Transverse colon (tissue), 4 donors: Measurements from ENCODE around the gene DENND1B. TPM values are rescaled to one million over a fixed set of nuclear protein-coding genes. Genes with fewer than 3 reads are reported as not detected.
"Not testable (repeated sequence)": the region's sequence is repeated elsewhere in the genome, so short reads cannot be mapped to it uniquely, and the experiment has no call there.

Experiments used
- DNase-seq: peaks from one replicate; pipeline ENCODE4 v3.0.0-alpha.2; 2019
- H3K27ac ChIP-seq, 4 donors: fragments of 200-600 bp; sonication (generic); 2 replicates each; pipeline ENCODE4 v1.5.1; 2016 to 2018; ENCODE audit warnings: inconsistent platforms in 4 of 4
- H3K27me3 ChIP-seq: fragments of 200-600 bp; sonication (generic); 2 replicates; pipeline ENCODE4 v1.5.1; 2017; ENCODE audit warnings: inconsistent platforms
- H3K36me3 ChIP-seq, 4 donors: fragments of 200-600 bp; sonication (generic); 2 replicates each; pipeline ENCODE4 v1.5.1; 2017 to 2019; ENCODE audit warnings: inconsistent platforms in 4 of 4
- H3K4me1 ChIP-seq, 4 donors: fragments of 200-600 bp; sonication (generic); 2 replicates each; pipeline ENCODE4 v1.5.1; 2017 to 2020; ENCODE audit warnings: inconsistent platforms in 4 of 4
- H3K4me3 ChIP-seq, 4 donors: fragments of 200-600 bp; sonication (generic); 1 replicate in 1 of 4; 2 replicates in 3 of 4; pipeline versions ENCODE4 v1.5.1 to v1.6.1; 2017 to 2019; ENCODE audit warnings: inconsistent platforms in 4 of 4
- H3K9me3 ChIP-seq, 2 donors: fragments of 200-600 bp; sonication (generic); 2 replicates each; pipeline ENCODE4 v1.5.1; 2017 to 2019; ENCODE audit warnings: inconsistent platforms in 2 of 2
- CTCF ChIP-seq, 5 experiments: fragments of 200-600 bp in 3 of 5; fragments of 450-650 bp in 2 of 5; sonication (generic) in 3 of 5; IDR thresholded peaks; 1 replicate in 2 of 5; 2 replicates in 3 of 5; pipeline ENCODE4 v1.5.1; 2016 to 2017; ENCODE audit warnings: antibody characterized with exemption in 5 of 5, inconsistent platforms in 3 of 5, mild to moderate bottlenecking in 2 of 5, moderate library complexity in 1 of 5
- EP300 ChIP-seq: sonication (generic); formaldehyde crosslinking; IDR thresholded peaks from one replicate; pipeline ENCODE4 v1.6.1; 2017; ENCODE audit warnings: antibody characterized with exemption, low read depth
- POLR2A ChIP-seq: fragments of 450-650 bp; IDR thresholded peaks from one replicate; pipeline ENCODE4 v1.6.1; 2016; ENCODE audit warnings: antibody characterized with exemption, mild to moderate bottlenecking, moderate library complexity
- POLR2AphosphoS5 ChIP-seq, 3 donors: sonication (generic); formaldehyde crosslinking; IDR thresholded peaks; one replicate each; pipeline ENCODE4 v1.6.1; 2016; ENCODE audit warnings: antibody characterized with exemption in 3 of 3
- WGBS, 2 donors: methylation state at CpG; one replicate each; pipeline ENCODE4 v1.1.5; 2018; ENCODE audit warnings: low coverage in 1 of 2; 5-methylcytosine and 5-hydroxymethylcytosine counted together
- in situ Hi-C, 4 donors: fragments of 200-750 bp; cut with MboI; loops; one replicate each; pipeline versions ENCODE4 v1.15.0 to v1.15.1; 2017; ENCODE audit warnings: low sequenced_read_pairs in 3 of 4, low pct_ligation_motif_present in 1 of 4, low pct_unique_long_range_greater_than_20kb in 1 of 4
- intact Hi-C: fragments of 100-400 bp; cut with DNase I; formaldehyde crosslinking; loops from one replicate; pipeline ENCODE4 v1.15.1; 2023; ENCODE audit warnings: low total_unique reads
- total RNA-seq, 4 donors: library from RNA; depleted of rRNA; stranded (reverse); fragments of >200 nt; gene quantifications; one replicate each; pipeline ENCODE4 v1.1.0, GENCODE V29; 2016

The DENND1B gene
- total RNA-seq, 4 donors from 2014 or later, result 21.9 to 59.9 (median 42.3) TPM

GRCh38 chr1:197595304-197595904 is 179.9 kb downstream of the DENND1B start:
- Histone ChIP-seq H3K36me3 (no peaks in the 10 kb centered on the region), H3K9me3 (no peaks in the 10 kb centered on the region), H3K4me1 (no peaks in the 10 kb centered on the region), H3K27me3 (no peaks in the 10 kb centered on the region), H3K27ac (no peak overlapping the region), H3K4me3 (no peak overlapping the region)
- DNase-seq, result no peak
- 67 to 72% methylated on average over 5 of the region's 5 CpGs for WGBS, 2 donors
- intact Hi-C loops, result no loop called here
- TF ChIP-seq CTCF (IDR thresholded peaks at IDR 0.05) (no peak), EP300 (no peak), POLR2AphosphoS5 (IDR thresholded peaks at IDR 0.05) (no peak), POLR2A (no peak)
- in situ Hi-C loops, result no loop called here

GRCh38 chr1:197590687-197591086 is 184.6 kb downstream of the DENND1B start:
- H3K4me3 ChIP-seq, result no peak overlapping the region
- no peak for TF ChIP-seq EP300
- no peak for TF ChIP-seq POLR2A
- no peak for TF ChIP-seq CTCF (IDR thresholded peaks at IDR 0.05)
- no peak for TF ChIP-seq POLR2AphosphoS5 (IDR thresholded peaks at IDR 0.05)
- WGBS, 2 donors, result 91 to 94% methylated on average over 2 of the region's 2 CpGs
- H3K9me3 ChIP-seq, result no peaks in the 10 kb centered on the region
- no peaks in the 10 kb centered on the region for H3K27me3 ChIP-seq
- no peaks in the 10 kb centered on the region for H3K36me3 ChIP-seq
- no peak for DNase-seq
- intact Hi-C loops, result no loop called here
- in situ Hi-C loops, result no loop called here
- no peaks in the 10 kb centered on the region for H3K4me1 ChIP-seq
- H3K27ac ChIP-seq, result no peak overlapping the region

- no peaks in the 10 kb centered on the region for H3K9me3 ChIP-seq
- 88 to 90% methylated on average over 1 of the region's 1 CpG for WGBS, 2 donors
- no peaks in the 10 kb centered on the region for H3K4me1 ChIP-seq
- in situ Hi-C loops (no loop called here), intact Hi-C loops (no loop called here)
- no peak for DNase-seq
- H3K27me3 ChIP-seq, result no peaks in the 10 kb centered on the region
- H3K36me3 ChIP-seq, result peaks cover 0 to 5% (median 2%) of the 10 kb centered on the region in 4 donors
- H3K4me3 ChIP-seq, result no peak overlapping the region
- H3K27ac ChIP-seq, result no peak overlapping the region
- TF ChIP-seq CTCF (IDR thresholded peaks at IDR 0.05), result no peak
- no peak for TF ChIP-seq EP300
- TF ChIP-seq POLR2A, result no peak
- TF ChIP-seq POLR2AphosphoS5 (IDR thresholded peaks at IDR 0.05), result no peak
These were observed 189.5 kb downstream of the DENND1B start for GRCh38 chr1:197585809-197586208.

GRCh38 chr1:197577580-197577979 is 197.7 kb downstream of the DENND1B start:
- no peak overlapping the region for H3K4me3 ChIP-seq
- 89 to 96% methylated on average over 2 of the region's 2 CpGs for WGBS, 2 donors
- in situ Hi-C loops, result no loop called here
- no peak for TF ChIP-seq CTCF (IDR thresholded peaks at IDR 0.05)
- no peak for TF ChIP-seq POLR2A
- no peak for TF ChIP-seq EP300
- no peak for TF ChIP-seq POLR2AphosphoS5 (IDR thresholded peaks at IDR 0.05)
- no peak overlapping the region for H3K27ac ChIP-seq
- intact Hi-C loops, result no loop called here
- peaks cover 0 to 17% (median 2%) of the 10 kb centered on the region in 4 donors for H3K36me3 ChIP-seq
- no peak for DNase-seq
- H3K27me3 ChIP-seq, result no peaks in the 10 kb centered on the region
- no peaks in the 10 kb centered on the region for H3K9me3 ChIP-seq
- no peaks in the 10 kb centered on the region for H3K4me1 ChIP-seq

- H3K4me1 ChIP-seq, in situ Hi-C loops, DNase-seq, H3K4me3 ChIP-seq, H3K27me3 ChIP-seq, H3K27ac ChIP-seq, H3K9me3 ChIP-seq, intact Hi-C loops: not testable (repeated sequence)
- WGBS, 2 donors, result 93 to 100% methylated on average over 3 to 4 of the region's 4 CpGs
- H3K36me3 ChIP-seq, result peaks cover 0 to 22% (median 0%) of the 10 kb centered on the region in 4 donors
These were observed 199.7 kb downstream of the DENND1B start for GRCh38 chr1:197575531-197575930.
